HepG2 (cell line): ENCODE results near the gene SMOC1. TPM values are rescaled to one million over a fixed set of nuclear protein-coding genes. Genes with fewer than 3 reads are reported as not detected.
A peak's percentile ranks its signal among the peaks of the same experiment; 100 is the strongest.

ENCODE experiments used
- ATAC-seq: fragments of 200-7000 bp; cut with Tn5 transposase; 3 replicates; pipeline ENCODE4 v1.9.1; 2020; ENCODE audit warnings: mild to moderate bottlenecking, moderate library complexity
- BruUV-seq: library from RNA; stranded (reverse); fragments of 400-500 nt; replicated peaks from 2 replicates; lab custom pipeline; 2021; lab: Mats Ljungman, UMichigan
- CTCF ChIA-PET: fragments of 300-600 bp; formaldehyde crosslinking; extraction: SDS; loops from one replicate; lab custom pipeline; 2021; ENCODE audit warnings: low total read pairs, inconsistent platforms, low intra/inter-chr PET ratio; lab: Yijun Ruan, JAX
- POLR2A ChIA-PET: fragments of 350-600 bp; sonication (Branson Sonifier 250); formaldehyde crosslinking; loops from one replicate; lab custom pipeline; 2020; ENCODE audit warnings: antibody characterized with exemption, inconsistent platforms; lab: Yijun Ruan, JAX
- DNase-seq: peaks from one replicate; pipeline ENCODE4 v3.0.0-alpha.2; 2015; ENCODE audit warnings: low spot score
- FAIRE-seq: peaks from 3 replicates; lab custom pipeline; 2011; peaks lifted over from hg19 to GRCh38; lab: Jason Lieb, UNC
- H2AFZ ChIP-seq: one replicate; pipeline ENCODE4 v1.6.1; 2011; ENCODE audit warnings: low read length, inconsistent platforms
- H3K27ac ChIP-seq: fragments of 300-600 bp; 3 replicates; pipeline ENCODE4 v1.8.0; 2011; ENCODE audit warnings: mixed run types, mild to moderate bottlenecking, mixed read lengths, low read length, inconsistent platforms; ENCODE audit not compliant: insufficient read depth; ENCODE audit errors: extremely low read length
- H3K27me3 ChIP-seq, 2 experiments: fragments of 200-600 bp in 1 of 2; 2 replicates in 1 of 2; 3 replicates in 1 of 2; pipeline versions ENCODE4 v1.6.0 to v1.8.0; 2011; ENCODE audit warnings: low read length in 2 of 2, mild to moderate bottlenecking in 2 of 2, moderate library complexity in 2 of 2, inconsistent platforms in 1 of 2; ENCODE audit not compliant: insufficient read depth in 2 of 2, control insufficient read depth in 1 of 2
- H3K36me3 ChIP-seq, 2 experiments: fragments of 200-600 bp in 1 of 2; replicated peaks in 1 of 2; 2 replicates in 1 of 2; 3 replicates in 1 of 2; pipeline versions ENCODE4 v1.5.1 to v1.8.0; 2011; ENCODE audit warnings: low read length in 2 of 2, inconsistent platforms in 1 of 2; ENCODE audit not compliant: insufficient read depth in 2 of 2, control insufficient read depth in 1 of 2
- H3K4me1 ChIP-seq: 2 replicates; pipeline ENCODE4 v1.5.1; 2012; ENCODE audit warnings: low read length, inconsistent platforms; ENCODE audit not compliant: insufficient read depth
- H3K4me2 ChIP-seq: 2 replicates; pipeline ENCODE4 v1.6.0; 2011; ENCODE audit warnings: low read depth, low read length, inconsistent platforms
- H3K4me3 ChIP-seq, 3 experiments: fragments of 200-600 bp in 1 of 3; sonication (generic), shearing (Covaris generic) in 1 of 3; replicated peaks in 1 of 3; 2 replicates each; pipeline ENCODE4 v1.5.1; 2011 to 2016; ENCODE audit warnings: low read length in 3 of 3, inconsistent platforms in 2 of 3, low read depth in 2 of 3, mild to moderate bottlenecking in 2 of 3, control low read depth in 1 of 3, mixed read lengths in 1 of 3; ENCODE audit not compliant: insufficient read depth in 1 of 3
- H3K79me2 ChIP-seq: one replicate; pipeline ENCODE4 v1.6.1; 2011; ENCODE audit warnings: low read length, inconsistent platforms; ENCODE audit not compliant: insufficient read depth
- H3K9ac ChIP-seq: 2 replicates; pipeline ENCODE4 v1.6.0; 2011; ENCODE audit warnings: mild to moderate bottlenecking, low read depth, low read length, inconsistent platforms; ENCODE audit not compliant: insufficient read depth
- H3K9me3 ChIP-seq: 2 replicates; pipeline ENCODE4 v1.5.1; 2012; ENCODE audit warnings: mild to moderate bottlenecking, low read length
- H4K20me1 ChIP-seq: 2 replicates; pipeline ENCODE4 v1.6.0; 2011; ENCODE audit warnings: inconsistent platforms, mild to moderate bottlenecking, low read length, moderate library complexity; ENCODE audit not compliant: insufficient read depth
- ATF3 ChIP-seq: sonication (generic); formaldehyde crosslinking; IDR thresholded peaks from 2 replicates; pipeline ENCODE4 v1.4.0; 2020; ENCODE audit warnings: missing genetic modification reagents
- CHCHD3 ChIP-seq: sonication (generic); formaldehyde crosslinking; IDR thresholded peaks from 2 replicates; pipeline ENCODE4 v1.8.0; 2022; ENCODE audit warnings: mild to moderate bottlenecking, missing genetic modification reagents, moderate library complexity
- CHD2 ChIP-seq: IDR thresholded peaks from 2 replicates; pipeline ENCODE4 v1.6.1; 2011; ENCODE audit warnings: low read depth, low read length, improper control_type of control experiment
- CTCF ChIP-seq: sonication (generic); formaldehyde crosslinking; IDR thresholded peaks from 2 replicates; pipeline ENCODE4 v1.5.0; 2020; ENCODE audit warnings: mild to moderate bottlenecking, missing genetic modification reagents, moderate library complexity
- ELF3 ChIP-seq: IDR thresholded peaks from 2 replicates; pipeline ENCODE4 v1.6.1; 2016; ENCODE audit warnings: missing genetic modification reagents, missing compliant biosample characterization
- KLF9 ChIP-seq: IDR thresholded peaks from 2 replicates; pipeline ENCODE4 v1.6.1; 2016; ENCODE audit warnings: low read depth
- RAD21 ChIP-seq: fragments of 450-650 bp; formaldehyde crosslinking; IDR thresholded peaks from 2 replicates; pipeline ENCODE4 v1.5.0; 2020; ENCODE audit warnings: mild to moderate bottlenecking
- ZBTB38 ChIP-seq: sonication (generic); formaldehyde crosslinking; IDR thresholded peaks from 2 replicates; pipeline ENCODE4 v1.5.1; 2020; ENCODE audit warnings: mild to moderate bottlenecking, missing genetic modification reagents
- ZNF326 ChIP-seq: sonication (generic); formaldehyde crosslinking; IDR thresholded peaks from 2 replicates; pipeline ENCODE4 v1.4.0; 2020; ENCODE audit warnings: missing genetic modification reagents, borderline replicate concordance
- ZNF574 ChIP-seq: sonication (generic); formaldehyde crosslinking; IDR thresholded peaks from 2 replicates; pipeline ENCODE4 v1.4.0; 2020; ENCODE audit warnings: missing genetic modification reagents
- WGBS: methylation state at CpG from one replicate; pipeline ENCODE4 v1.1.6; 2017; ENCODE audit warnings: low lambda C conversion rate; 5-methylcytosine and 5-hydroxymethylcytosine counted together
- in situ Hi-C: cut with HindIII; loops from 2 replicates; pipeline ENCODE4 v1.10.0; 2017; ENCODE audit warnings: low pct_unique_long_range_greater_than_20kb; ENCODE audit not compliant: extremely low pct_ligation_motif_present
- intact Hi-C: fragments of 100-400 bp; cut with micrococcal nuclease; formaldehyde crosslinking; loops from one replicate; pipeline ENCODE4 v1.10.0; 2022; ENCODE audit not compliant: unreplicated experiment
- polyA plus RNA-seq, 8 experiments: library from polyadenylated mRNA; depleted of rRNA in 3 of 8; stranded (reverse) in 7 of 8; unstranded in 1 of 8; fragments of >200 nt; fragmentation: Illumina TruSeq in 4 of 8; extraction: Trizol in 4 of 8; gene quantifications; 2 replicates each; pipeline versions ENCODE4 v1.2.1 to v1.2.3, GENCODE V29; 2011 to 2016; ENCODE audit warnings: low read depth in 4 of 8, missing spikeins in 1 of 8, mixed read lengths in 1 of 8; ENCODE audit not compliant: insufficient read depth in 1 of 8
- total RNA-seq, 5 experiments: library from RNA; depleted of rRNA; stranded (reverse); fragments of >200 nt; fragmentation: Illumina TruSeq; extraction: Trizol; gene quantifications; 2 replicates each; pipeline ENCODE4 v1.2.3, GENCODE V29; 2016; ENCODE audit warnings: low read depth in 1 of 5
- TF ChIP-seq, protein P1 (sequence below): sonication (generic); formaldehyde crosslinking; IDR thresholded peaks from 2 replicates; pipeline ENCODE4 v1.4.0; 2020; ENCODE audit warnings: missing genetic modification reagents, borderline replicate concordance
- TF ChIP-seq, protein P2 (sequence below): sonication (generic); formaldehyde crosslinking; IDR thresholded peaks from 2 replicates; pipeline ENCODE4 v1.8.0; 2023; ENCODE audit warnings: mild to moderate bottlenecking, missing genetic modification reagents
- TF ChIP-seq, protein P3 (sequence below), 2 experiments: fragments of 450-650 bp in 1 of 2; sonication (generic) in 1 of 2; formaldehyde crosslinking; IDR thresholded peaks; 2 replicates each; pipeline versions ENCODE4 v1.5.0 to v1.8.0; 2020 to 2022; ENCODE audit warnings: mild to moderate bottlenecking in 1 of 2, missing genetic modification reagents in 1 of 2

SMOC1 gene
- total and polyA plus RNA-seq, 2 of the 13 experiments (the other 11 are each of a cell fraction or from before 2014, with no cell fraction given): 17.8 to 35.6 TPM

- in situ Hi-C loops (loop anchor here (5.0 kb wide), 1 partner anchor 211 kb away; no protein-coding TSS in a partner anchor), intact Hi-C loops (loop anchor here (1.0 kb wide), 1 partner anchor 210 kb away; no protein-coding TSS in a partner anchor)
- ATAC-seq: peak; percentile 87
- H4K20me1 ChIP-seq: no peaks in the 10 kb centered on the region
- DNase-seq: peak; percentile 43
- no peaks in the 10 kb centered on the region for H3K79me2 ChIP-seq
- ChIA-PET POLR2A (interaction anchor here (1.0 to 1.9 kb wide), 6 partner anchors 20 to 261 kb away, joined by 3 to 7 read pairs (median 4); partner anchors contain the start of genes SMOC1 and SRSF5), CTCF (interaction anchor here (1.4 to 2.9 kb wide), 4 partner anchors 46 to 297 kb away, joined by 5 to 45 read pairs (median 7); no protein-coding TSS in a partner anchor)
- H2AFZ ChIP-seq: no peak overlapping the region
- no peak overlapping the region for H3K27ac ChIP-seq
- peaks cover 9% of the 10 kb centered on the region for H3K4me1 ChIP-seq
- no peak overlapping the region for H3K9ac ChIP-seq
- H3K4me2 ChIP-seq: no peak overlapping the region
- H3K36me3 ChIP-seq: peaks cover 17 to 26% of the 10 kb centered on the region in 2 experiments
- H3K4me3 ChIP-seq: no peak overlapping the region
- BruUV-seq: no TSS peak
- no peaks in the 10 kb centered on the region for H3K9me3 ChIP-seq
- no peaks in the 10 kb centered on the region for H3K27me3 ChIP-seq
- 65% methylated on average over 11 of the region's 17 CpGs for WGBS
- FAIRE-seq: peak; percentile 80
- TF ChIP-seq CHCHD3 (CRISPR knock-in tag) (no peak), CHD2 (no peak), ZNF574 (CRISPR knock-in tag) (0 out of 2 replicates have a peak, but pooled peaks have one; percentile 30), ATF3 (CRISPR knock-in tag) (no peak), KLF9 (CRISPR knock-in tag) (no peak), ELF3 (0 out of 2 replicates have a peak, but pooled peaks have one; percentile 29), ZBTB38 (0 out of 2 replicates have a peak, but pooled peaks have one; percentile 47), CTCF (CRISPR knock-in tag) (peak; percentile 94), RAD21 (CRISPR knock-in tag) (peak; percentile 96), ZNF326 (CRISPR knock-in tag) (no peak)
- TF ChIP-seq, protein P1, sequence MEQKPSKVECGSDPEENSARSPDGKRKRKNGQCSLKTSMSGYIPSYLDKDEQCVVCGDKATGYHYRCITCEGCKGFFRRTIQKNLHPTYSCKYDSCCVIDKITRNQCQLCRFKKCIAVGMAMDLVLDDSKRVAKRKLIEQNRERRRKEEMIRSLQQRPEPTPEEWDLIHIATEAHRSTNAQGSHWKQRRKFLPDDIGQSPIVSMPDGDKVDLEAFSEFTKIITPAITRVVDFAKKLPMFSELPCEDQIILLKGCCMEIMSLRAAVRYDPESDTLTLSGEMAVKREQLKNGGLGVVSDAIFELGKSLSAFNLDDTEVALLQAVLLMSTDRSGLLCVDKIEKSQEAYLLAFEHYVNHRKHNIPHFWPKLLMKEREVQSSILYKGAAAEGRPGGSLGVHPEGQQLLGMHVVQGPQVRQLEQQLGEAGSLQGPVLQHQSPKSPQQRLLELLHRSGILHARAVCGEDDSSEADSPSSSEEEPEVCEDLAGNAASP (CRISPR knock-in tag): 0 out of 2 replicates have a peak, but pooled peaks have one; percentile 19
- TF ChIP-seq, protein P2, sequence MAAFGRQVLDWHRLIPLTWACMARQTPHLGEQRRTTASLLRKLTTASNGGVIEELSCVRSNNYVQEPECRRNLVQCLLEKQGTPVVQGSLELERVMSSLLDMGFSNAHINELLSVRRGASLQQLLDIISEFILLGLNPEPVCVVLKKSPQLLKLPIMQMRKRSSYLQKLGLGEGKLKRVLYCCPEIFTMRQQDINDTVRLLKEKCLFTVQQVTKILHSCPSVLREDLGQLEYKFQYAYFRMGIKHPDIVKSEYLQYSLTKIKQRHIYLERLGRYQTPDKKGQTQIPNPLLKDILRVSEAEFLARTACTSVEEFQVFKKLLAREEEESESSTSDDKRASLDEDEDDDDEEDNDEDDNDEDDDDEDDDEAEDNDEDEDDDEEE (CRISPR knock-in tag): 0 out of 2 replicates have a peak, but pooled peaks have one; percentile 24
- TF ChIP-seq, protein P3, sequence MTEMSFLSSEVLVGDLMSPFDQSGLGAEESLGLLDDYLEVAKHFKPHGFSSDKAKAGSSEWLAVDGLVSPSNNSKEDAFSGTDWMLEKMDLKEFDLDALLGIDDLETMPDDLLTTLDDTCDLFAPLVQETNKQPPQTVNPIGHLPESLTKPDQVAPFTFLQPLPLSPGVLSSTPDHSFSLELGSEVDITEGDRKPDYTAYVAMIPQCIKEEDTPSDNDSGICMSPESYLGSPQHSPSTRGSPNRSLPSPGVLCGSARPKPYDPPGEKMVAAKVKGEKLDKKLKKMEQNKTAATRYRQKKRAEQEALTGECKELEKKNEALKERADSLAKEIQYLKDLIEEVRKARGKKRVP (CRISPR knock-in tag; IDR thresholded peaks at IDR 0.05): no peak
Measured at GRCh38 chr14:70027785-70028428, 148.7 kb downstream of the SMOC1 start.
